ENCODE results near the gene FBXL16. TPM values are rescaled to one million over a fixed set of nuclear protein-coding genes. Genes with fewer than 3 reads are reported as not detected.

The FBXL16 gene
- total and polyA plus RNA-seq, 9 of the 15 experiments (the other 6 are each of a cell fraction or from before 2014, with no cell fraction given), result 0.21 to 8.2 (median 1.7) TPM

DNA sequence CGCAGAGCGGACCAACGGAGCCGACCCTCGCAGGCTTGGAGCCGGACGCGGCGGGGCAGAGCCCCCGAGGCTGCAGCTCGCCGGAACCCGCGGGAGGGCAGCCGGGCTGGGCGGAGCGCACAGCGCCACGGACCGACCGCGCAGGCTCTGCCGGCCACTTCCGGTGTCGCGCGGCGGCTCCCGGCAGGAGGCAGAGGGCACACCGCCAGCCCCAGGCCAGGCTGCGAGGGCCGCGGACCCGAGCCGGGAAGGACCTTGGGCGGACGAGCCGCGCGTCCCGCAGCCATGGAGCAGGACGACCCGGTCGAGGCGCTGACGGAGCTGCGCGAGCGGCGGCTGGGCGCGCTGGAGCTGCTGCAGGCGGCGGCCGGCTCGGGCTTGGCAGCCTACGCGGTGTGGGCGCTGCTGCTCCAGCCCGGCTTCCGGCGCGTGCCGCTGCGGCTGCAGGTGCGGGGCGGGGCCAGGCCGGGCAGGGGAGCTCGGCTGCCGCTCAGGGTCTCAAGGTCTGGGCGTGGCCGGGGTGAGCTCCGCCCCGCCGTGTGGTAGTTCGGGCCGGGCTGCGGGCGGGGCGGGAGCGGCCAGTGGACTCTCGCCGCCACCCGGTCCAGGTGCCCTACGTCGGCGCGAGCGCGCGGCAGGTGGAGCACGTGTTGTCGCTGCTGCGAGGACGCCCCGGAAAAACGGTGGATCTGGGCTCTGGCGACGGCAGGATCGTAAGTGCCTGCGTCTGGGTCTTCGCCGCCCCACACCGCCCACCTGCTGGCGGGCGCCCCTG, 15.6 kb upstream of the FBXL16 start, which contains the start of gene ANTKMT (continued):
- TF ChIP-seq, protein P1, sequence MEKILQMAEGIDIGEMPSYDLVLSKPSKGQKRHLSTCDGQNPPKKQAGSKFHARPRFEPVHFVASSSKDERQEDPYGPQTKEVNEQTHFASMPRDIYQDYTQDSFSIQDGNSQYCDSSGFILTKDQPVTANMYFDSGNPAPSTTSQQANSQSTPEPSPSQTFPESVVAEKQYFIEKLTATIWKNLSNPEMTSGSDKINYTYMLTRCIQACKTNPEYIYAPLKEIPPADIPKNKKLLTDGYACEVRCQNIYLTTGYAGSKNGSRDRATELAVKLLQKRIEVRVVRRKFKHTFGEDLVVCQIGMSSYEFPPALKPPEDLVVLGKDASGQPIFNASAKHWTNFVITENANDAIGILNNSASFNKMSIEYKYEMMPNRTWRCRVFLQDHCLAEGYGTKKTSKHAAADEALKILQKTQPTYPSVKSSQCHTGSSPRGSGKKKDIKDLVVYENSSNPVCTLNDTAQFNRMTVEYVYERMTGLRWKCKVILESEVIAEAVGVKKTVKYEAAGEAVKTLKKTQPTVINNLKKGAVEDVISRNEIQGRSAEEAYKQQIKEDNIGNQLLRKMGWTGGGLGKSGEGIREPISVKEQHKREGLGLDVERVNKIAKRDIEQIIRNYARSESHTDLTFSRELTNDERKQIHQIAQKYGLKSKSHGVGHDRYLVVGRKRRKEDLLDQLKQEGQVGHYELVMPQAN (IDR thresholded peaks at IDR 0.05; ENCODE audit: borderline replicate concordance), result peak; percentile 44; the same call in 1 of the 2 replicates
- no peak for TF ChIP-seq NFRKB (IDR thresholded peaks at IDR 0.05; ENCODE audit: low read depth)
- no peak for TF ChIP-seq MED1 (CRISPR knock-in tag; IDR thresholded peaks at IDR 0.05; ENCODE audit: borderline replicate concordance)
- no peak; the same call in 1 of the 2 replicates for TF ChIP-seq NCOA1 (IDR thresholded peaks at IDR 0.05; ENCODE audit: low read depth)
- TF ChIP-seq ATF2 (CRISPR knock-in tag; IDR thresholded peaks at IDR 0.05), result no peak
- TF ChIP-seq FOXJ2 (tag; IDR thresholded peaks at IDR 0.05), result no peak
- TF ChIP-seq, protein P2, sequence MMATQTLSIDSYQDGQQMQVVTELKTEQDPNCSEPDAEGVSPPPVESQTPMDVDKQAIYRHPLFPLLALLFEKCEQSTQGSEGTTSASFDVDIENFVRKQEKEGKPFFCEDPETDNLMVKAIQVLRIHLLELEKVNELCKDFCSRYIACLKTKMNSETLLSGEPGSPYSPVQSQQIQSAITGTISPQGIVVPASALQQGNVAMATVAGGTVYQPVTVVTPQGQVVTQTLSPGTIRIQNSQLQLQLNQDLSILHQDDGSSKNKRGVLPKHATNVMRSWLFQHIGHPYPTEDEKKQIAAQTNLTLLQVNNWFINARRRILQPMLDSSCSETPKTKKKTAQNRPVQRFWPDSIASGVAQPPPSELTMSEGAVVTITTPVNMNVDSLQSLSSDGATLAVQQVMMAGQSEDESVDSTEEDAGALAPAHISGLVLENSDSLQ (IDR thresholded peaks at IDR 0.05), result peak; percentile 68
- peak; percentile 49 for TF ChIP-seq ZBTB7A (IDR thresholded peaks at IDR 0.05; ENCODE audit: borderline replicate concordance, control insufficient read depth, low read depth, low read length)
- TF ChIP-seq RFX1 (IDR thresholded peaks at IDR 0.05), result no peak
- no peak for TF ChIP-seq YBX1 (IDR thresholded peaks at IDR 0.05)
- no peak for TF ChIP-seq TCF7 (IDR thresholded peaks at IDR 0.05; ENCODE audit: borderline replicate concordance)
- TF ChIP-seq TAF1 (IDR thresholded peaks at IDR 0.05; ENCODE audit: control insufficient read depth, extremely low read depth, insufficient read depth, low read length, severe bottlenecking), result peak; percentile 82
- no peak for TF ChIP-seq CBFA2T2 (conservative IDR thresholded peaks at IDR 0.05)
- no peak for TF ChIP-seq GATAD2A (IDR thresholded peaks at IDR 0.05)
- TF ChIP-seq, protein P3, sequence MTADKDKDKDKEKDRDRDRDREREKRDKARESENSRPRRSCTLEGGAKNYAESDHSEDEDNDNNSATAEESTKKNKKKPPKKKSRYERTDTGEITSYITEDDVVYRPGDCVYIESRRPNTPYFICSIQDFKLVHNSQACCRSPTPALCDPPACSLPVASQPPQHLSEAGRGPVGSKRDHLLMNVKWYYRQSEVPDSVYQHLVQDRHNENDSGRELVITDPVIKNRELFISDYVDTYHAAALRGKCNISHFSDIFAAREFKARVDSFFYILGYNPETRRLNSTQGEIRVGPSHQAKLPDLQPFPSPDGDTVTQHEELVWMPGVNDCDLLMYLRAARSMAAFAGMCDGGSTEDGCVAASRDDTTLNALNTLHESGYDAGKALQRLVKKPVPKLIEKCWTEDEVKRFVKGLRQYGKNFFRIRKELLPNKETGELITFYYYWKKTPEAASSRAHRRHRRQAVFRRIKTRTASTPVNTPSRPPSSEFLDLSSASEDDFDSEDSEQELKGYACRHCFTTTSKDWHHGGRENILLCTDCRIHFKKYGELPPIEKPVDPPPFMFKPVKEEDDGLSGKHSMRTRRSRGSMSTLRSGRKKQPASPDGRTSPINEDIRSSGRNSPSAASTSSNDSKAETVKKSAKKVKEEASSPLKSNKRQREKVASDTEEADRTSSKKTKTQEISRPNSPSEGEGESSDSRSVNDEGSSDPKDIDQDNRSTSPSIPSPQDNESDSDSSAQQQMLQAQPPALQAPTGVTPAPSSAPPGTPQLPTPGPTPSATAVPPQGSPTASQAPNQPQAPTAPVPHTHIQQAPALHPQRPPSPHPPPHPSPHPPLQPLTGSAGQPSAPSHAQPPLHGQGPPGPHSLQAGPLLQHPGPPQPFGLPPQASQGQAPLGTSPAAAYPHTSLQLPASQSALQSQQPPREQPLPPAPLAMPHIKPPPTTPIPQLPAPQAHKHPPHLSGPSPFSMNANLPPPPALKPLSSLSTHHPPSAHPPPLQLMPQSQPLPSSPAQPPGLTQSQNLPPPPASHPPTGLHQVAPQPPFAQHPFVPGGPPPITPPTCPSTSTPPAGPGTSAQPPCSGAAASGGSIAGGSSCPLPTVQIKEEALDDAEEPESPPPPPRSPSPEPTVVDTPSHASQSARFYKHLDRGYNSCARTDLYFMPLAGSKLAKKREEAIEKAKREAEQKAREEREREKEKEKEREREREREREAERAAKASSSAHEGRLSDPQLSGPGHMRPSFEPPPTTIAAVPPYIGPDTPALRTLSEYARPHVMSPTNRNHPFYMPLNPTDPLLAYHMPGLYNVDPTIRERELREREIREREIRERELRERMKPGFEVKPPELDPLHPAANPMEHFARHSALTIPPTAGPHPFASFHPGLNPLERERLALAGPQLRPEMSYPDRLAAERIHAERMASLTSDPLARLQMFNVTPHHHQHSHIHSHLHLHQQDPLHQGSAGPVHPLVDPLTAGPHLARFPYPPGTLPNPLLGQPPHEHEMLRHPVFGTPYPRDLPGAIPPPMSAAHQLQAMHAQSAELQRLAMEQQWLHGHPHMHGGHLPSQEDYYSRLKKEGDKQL (CRISPR knock-in tag; IDR thresholded peaks at IDR 0.05; ENCODE audit: borderline replicate concordance), result no peak

All from K562 (cell line).